SIG-M5 treated with dmso at 0.1 percent for 504 hours (cell line): Measurements from ENCODE around the gene COL17A1.
A peak's percentile ranks its signal among the peaks of the same experiment; 100 is the strongest.

ENCODE experiments used
- DNase-seq: peaks from one replicate; lab custom pipeline; 2025; ENCODE audit not compliant: unreplicated experiment; lab: John Stamatoyannopoulos, UW

COL17A1 gene

GRCh38 chr10:104034401-104035193 lies 51.1 kb downstream of the COL17A1 start:
- no peak for DNase-seq

- no peak for DNase-seq
These were observed 51.7 kb downstream of the COL17A1 start for GRCh38 chr10:104033966-104034365.

DNA sequence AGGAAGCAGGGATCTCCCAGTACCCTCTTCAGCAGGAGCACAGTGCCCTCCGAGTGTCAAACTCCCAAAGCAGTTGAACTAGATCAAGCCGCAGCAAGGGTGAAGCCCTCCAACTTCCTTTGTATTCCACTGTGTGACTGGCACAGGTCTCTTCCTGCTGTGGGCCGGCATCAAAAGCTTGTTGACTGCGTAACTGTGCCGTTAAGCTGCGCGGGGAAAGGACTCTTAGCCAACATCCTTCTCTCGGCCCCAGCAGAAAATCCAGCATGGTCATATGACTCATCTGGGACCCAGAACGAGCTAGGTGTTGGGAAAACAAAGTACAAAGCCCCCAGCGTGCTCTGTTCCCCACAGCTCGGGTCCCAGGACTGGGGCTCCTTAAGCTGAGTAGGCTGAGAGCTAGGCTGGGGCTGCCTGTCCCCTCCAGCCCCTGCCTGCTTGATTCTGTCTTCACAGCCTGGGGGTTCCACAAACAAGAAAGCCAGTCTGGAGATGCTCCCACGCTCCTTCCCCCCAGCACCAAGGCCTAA lies 52.2 kb downstream of the COL17A1 start:
- no peak for DNase-seq

GRCh38 chr10:104032144-104032775 lies 53.4 kb downstream of the COL17A1 start:
- peak; percentile 34 for DNase-seq

DNA sequence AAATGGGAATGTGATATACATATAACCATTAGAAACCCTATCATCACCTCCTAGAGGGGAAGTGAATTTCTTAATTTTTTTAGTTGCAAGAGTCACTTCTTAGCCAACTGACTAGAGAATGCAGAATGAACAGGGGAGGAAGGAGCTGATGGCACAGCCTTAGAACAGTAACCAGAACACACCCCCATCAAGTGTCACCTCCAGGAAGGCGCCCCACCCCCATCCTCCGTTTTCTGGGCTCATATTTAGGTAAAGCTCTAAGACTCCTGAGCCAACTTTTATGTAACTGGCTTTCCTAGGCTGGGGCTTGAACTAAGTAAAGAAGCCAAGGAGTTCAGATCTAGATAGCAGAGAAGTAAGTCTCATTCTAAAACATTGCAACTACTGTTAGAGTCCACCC lies 54.0 kb downstream of the COL17A1 start:
- no peak for DNase-seq

DNA sequence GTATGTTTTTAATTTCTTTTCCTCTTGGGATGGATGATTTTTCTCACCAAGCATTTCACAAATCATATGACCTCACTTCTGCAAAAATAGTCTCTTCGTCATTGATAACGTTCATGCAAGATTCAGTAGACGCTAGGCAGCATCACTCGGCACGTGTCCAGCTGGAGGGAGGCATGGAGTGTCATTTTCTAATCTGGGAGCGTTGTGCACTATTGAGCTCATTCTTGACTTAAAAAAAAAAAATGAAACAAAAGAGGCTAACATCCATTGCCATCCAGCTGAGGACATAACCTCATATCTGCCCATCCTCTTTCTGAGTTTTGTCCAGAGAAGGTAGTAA lies 56.2 kb downstream of the COL17A1 start:
- DNase-seq = no peak

DNA sequence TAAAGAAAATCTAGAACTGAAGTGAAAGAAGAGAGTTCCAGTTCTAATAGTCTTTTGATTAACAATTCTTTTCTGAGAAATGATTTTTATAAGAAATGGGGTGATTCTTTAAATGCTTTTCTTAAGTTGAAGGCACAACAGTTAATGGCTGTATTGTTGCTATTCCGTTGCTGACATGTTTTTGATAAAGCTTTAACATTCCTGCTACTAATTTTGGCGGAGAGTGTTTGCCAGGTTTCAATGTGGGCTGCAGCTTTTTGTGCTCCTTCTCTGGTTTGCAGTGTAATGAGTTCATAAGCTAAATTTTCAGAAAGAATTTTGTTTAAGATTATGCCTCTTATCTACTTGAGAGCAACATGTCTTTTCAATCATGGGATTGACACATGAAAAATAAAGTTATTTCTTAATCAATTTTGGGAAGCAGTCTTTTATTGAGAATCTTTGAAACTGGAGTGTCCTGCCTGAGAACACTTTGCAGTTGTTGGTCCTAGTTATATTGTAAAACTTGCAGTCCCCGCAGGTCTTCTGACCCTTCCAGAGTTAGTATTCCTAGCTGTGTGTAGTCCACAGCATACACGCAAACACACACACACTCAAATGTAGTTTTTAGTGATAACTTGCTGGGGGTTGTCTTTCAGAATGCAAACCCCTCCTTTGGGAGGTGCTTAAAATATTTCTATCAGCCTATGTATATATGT lies 56.7 kb downstream of the COL17A1 start:
- DNase-seq = no peak

DNA sequence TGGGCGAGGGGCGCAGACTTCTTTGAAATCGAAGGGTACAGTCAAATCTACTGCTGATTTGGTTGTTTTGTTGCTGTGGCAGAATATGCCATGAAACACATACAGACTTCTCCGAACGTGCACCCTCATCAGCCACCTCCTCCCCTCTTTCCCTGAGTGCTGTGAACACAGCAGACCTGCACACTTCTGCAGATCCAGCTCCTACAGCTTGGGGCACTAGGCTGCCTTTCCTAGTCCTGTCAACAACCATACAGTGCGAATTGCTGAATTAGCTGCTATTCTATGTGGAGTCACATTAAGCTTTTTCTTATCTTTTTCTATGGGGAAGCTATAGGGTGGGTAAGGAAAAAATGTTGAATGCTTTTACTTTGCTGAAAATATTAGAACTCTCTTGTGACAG lies 57.5 kb downstream of the COL17A1 start:
- peak; percentile 2 for DNase-seq

- no peak for DNase-seq
These were observed 58.9 kb downstream of the COL17A1 start for GRCh38 chr10:104026762-104027161.

DNA sequence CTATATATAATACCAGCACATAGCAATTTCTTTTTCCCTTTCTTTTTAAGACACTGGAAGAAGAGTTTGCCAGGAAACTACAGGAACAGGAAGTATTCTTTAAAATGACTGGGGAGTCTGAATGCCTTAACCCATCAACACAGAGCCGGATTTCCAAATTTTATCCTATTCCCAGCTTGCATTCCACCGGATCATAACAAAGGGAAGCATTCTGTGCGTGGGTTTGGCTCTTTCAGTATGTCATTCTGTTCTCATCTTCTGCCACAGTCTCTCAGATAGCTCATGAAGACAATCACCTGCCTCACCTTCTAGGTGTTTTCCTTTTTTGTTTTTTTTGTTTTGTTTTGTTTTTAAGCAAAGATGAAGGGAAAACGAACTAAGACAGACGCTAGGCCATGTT lies 60.2 kb downstream of the COL17A1 start:
- DNase-seq = no peak

DNA sequence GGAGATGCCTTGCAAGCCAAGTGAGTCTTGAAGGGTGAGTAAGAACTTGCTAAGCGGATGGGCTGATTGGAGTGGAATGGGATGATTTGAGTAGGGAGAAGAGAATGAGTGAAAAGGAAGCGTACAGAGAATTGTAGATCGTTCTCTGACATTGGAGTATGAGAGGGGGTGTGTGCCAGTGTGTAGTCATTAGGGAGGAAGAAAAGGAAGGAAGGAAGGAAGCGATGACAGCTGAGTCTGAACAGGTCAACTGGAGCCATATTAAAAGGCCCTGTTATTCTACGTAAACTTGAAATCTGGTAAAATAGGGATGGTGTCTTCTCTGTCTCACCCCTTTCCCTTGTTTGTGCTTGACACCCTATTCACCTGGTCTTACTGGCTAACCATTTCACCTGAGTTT lies 63.7 kb downstream of the COL17A1 start:
- no peak for DNase-seq

- DNase-seq = no peak
These were observed 64.4 kb downstream of the COL17A1 start for GRCh38 chr10:104021246-104021645.

DNA sequence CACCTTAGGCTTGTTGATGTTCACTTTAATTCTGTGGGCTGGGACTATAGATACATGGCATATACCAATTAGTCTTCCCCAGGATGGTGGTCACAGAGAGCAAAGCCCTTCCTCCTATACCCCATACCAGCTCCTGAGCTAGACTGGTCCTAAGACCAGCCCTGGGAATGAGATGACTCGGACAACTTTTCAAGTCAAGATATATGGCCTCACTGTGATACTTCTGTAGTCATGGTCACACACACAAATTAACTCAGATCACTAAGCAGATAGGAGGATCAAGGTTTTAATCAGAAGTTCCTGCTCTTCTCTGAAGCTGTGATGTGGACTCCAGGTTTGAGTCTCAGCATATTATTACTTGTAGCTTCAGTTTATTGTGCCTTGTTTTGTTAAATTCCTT lies 65.7 kb downstream of the COL17A1 start:
- DNase-seq = no peak

DNA sequence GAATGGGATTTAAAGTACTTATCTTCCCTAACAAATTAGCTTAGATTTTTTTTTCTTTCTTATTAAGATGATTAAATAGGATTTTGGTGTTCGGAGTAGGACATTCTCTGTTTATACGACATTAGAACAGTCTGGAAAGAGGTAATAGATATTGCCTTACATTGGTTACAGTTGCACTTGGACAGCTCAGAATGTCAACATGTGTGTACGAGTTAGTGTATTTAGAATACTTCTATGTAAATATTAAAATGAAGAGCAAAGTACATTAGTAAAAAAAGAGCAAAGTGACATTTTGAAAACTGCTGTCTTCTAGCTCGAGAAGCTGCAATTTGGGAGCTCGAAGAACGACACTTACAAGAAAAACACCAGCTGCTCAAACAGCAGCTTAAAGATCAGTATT lies 67.2 kb downstream of the COL17A1 start:
- no peak for DNase-seq

DNA sequence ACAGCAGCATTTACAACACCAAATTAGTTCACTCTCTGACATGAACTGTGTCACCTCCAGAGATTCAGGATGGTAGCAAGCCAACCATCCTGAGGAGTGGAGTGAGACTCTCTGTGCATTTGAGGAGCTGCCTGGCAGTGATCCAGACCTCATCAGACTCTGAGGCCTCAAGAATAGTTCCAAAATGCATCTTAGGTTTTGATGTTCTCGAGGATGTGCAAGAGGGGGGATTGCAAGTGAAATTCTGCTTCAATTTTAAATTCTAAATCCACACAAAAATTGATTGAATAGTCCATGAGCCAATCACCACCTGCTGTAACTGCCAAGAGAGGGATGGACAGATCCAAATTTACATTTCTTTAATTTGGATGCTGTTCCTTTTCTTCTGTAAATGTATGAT lies 69.0 kb downstream of the COL17A1 start:
- no peak for DNase-seq

DNA sequence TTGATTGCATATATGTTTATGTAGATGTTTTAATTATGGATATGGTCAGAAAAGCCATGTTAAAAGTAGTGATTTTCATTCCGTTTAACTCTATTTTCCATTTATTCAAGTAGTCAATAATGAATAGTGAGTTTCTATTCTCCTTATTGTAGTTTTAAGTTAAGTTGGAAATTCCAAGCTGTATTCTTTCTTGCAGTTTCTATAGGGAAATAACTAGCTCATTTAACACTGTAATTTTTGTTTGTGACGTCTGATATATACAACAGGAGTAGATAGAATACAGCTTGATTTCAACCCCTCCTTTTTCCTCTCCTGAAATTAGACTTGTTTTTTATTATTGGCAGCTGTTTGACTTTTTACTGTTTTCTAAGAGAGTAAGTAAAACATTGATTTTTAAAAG lies 71.5 kb downstream of the COL17A1 start:
- no peak for DNase-seq

- DNase-seq = no peak
These were observed 72.2 kb downstream of the COL17A1 start for GRCh38 chr10:104013489-104013888.

- no peak for DNase-seq
These were observed 73.8 kb downstream of the COL17A1 start for GRCh38 chr10:104011904-104012303.

DNA sequence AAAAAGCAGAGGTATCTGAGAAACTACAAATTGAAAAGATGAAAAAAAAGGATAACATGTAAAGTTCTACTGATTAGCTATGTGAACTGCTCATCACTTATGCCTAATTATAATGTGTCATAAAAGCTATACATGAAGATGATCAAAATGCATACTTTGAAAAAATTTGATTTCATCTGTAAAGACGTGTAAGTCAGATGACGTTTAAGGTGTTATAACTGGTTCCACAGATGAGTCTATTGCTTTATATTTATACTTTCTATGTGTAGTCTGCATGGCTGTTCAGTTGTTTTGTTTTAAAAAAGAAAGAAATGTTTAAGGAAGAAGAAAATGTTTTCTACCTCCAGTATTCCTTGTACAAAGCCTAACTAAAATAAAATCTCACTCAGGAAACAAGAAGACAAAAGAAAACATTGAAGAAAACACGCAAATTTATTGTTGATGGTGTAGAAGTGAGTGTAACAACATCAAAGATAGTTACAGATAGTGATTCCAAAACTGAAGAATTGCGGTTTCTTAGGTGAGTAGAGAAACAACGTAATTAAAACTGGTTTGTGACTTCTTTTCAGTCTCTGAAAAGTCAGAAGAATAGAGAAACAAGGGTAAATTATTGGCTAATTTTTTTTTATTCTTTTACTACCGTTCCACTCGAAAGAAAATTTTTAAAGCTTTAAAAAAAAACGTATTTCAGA lies 80.4 kb downstream of the COL17A1 start:
- no peak for DNase-seq

GRCh38 chr10:104002911-104003310 lies 82.8 kb downstream of the COL17A1 start:
- DNase-seq = peak; percentile 2

- DNase-seq = no peak
These were observed 86.9 kb downstream of the COL17A1 start for GRCh38 chr10:103998805-103999204.
